CD14-positive monocyte (primary cell): ENCODE results near the gene GSK3A. TPM values are rescaled to one million over a fixed set of nuclear protein-coding genes. Genes with fewer than 3 reads are reported as not detected.

Source experiments
- DNase-seq, 3 donors: peaks; one replicate each; pipeline ENCODE4 v3.0.0-alpha.2; 2011 to 2022
- H2AFZ ChIP-seq: 2 replicates; pipeline ENCODE4 v1.6.0; 2012; ENCODE audit warnings: mild to moderate bottlenecking, low read depth, low read length, inconsistent platforms; ENCODE audit not compliant: insufficient read depth, poor library complexity, severe bottlenecking
- H3K27ac ChIP-seq, 2 donors: 1 replicate in 1 of 2; 2 replicates in 1 of 2; pipeline ENCODE4 v1.5.1; 2012 to 2013; ENCODE audit warnings: low read length in 2 of 2, control low read depth in 1 of 2, inconsistent platforms in 1 of 2, low read depth in 1 of 2, mild to moderate bottlenecking in 1 of 2
- H3K27me3 ChIP-seq, 2 donors: one replicate each; pipeline versions ENCODE4 v1.6.0 to v1.6.1; 2011 to 2013; ENCODE audit warnings: low read length in 2 of 2; ENCODE audit not compliant: control insufficient read depth in 2 of 2, insufficient read depth in 2 of 2
- H3K36me3 ChIP-seq, 2 donors: replicated peaks in 1 of 2; 1 replicate in 1 of 2; 2 replicates in 1 of 2; pipeline versions ENCODE4 v1.5.1 to v1.6.1; 2012 to 2013; ENCODE audit warnings: low read length in 2 of 2, control low read depth in 1 of 2, inconsistent platforms in 1 of 2, mild to moderate bottlenecking in 1 of 2; ENCODE audit not compliant: insufficient read depth in 2 of 2, control insufficient read depth in 1 of 2
- H3K4me1 ChIP-seq, 2 donors: 1 replicate in 1 of 2; 2 replicates in 1 of 2; pipeline versions ENCODE4 v1.5.1 to v1.6.1; 2012 to 2013; ENCODE audit warnings: low read length in 2 of 2, control low read depth in 1 of 2, inconsistent platforms in 1 of 2, mild to moderate bottlenecking in 1 of 2, moderate library complexity in 1 of 2; ENCODE audit not compliant: insufficient read depth in 2 of 2, control insufficient read depth in 1 of 2
- H3K4me2 ChIP-seq: replicated peaks from 2 replicates; pipeline ENCODE3; 2012; ENCODE audit warnings: low read length, moderate library complexity, mild to moderate bottlenecking; ENCODE audit not compliant: poor library complexity, severe bottlenecking; ENCODE audit errors: extremely low read depth
- H3K4me3 ChIP-seq, 3 experiments: fragments of 200-600 bp in 1 of 3; sonication (generic) in 1 of 3; replicated peaks in 1 of 3; 1 replicate in 2 of 3; 2 replicates in 1 of 3; pipeline ENCODE4 v1.5.1; 2011 to 2013; ENCODE audit warnings: low read length in 3 of 3, mild to moderate bottlenecking in 3 of 3, control low read depth in 2 of 3, low read depth in 2 of 3, inconsistent platforms in 1 of 3, moderate library complexity in 1 of 3
- H3K79me2 ChIP-seq: 2 replicates; pipeline ENCODE4 v1.6.0; 2012; ENCODE audit warnings: mild to moderate bottlenecking, control low read depth, inconsistent platforms, low read length, moderate library complexity; ENCODE audit not compliant: insufficient read depth
- H3K9ac ChIP-seq: 2 replicates; pipeline ENCODE4 v1.6.0; 2017; ENCODE audit warnings: low read length, mild to moderate bottlenecking; ENCODE audit not compliant: insufficient read depth, poor library complexity, severe bottlenecking
- H3K9me3 ChIP-seq, 2 donors: replicated peaks in 1 of 2; 1 replicate in 1 of 2; 2 replicates in 1 of 2; pipeline versions ENCODE4 v1.5.1 to v1.6.1; 2012 to 2013; ENCODE audit warnings: low read length in 2 of 2, control low read depth in 1 of 2; ENCODE audit not compliant: control insufficient read depth in 1 of 2, insufficient read depth in 1 of 2
- H4K20me1 ChIP-seq: 2 replicates; pipeline ENCODE4 v1.6.0; 2012; ENCODE audit warnings: mild to moderate bottlenecking, low read length, control low read depth, moderate library complexity; ENCODE audit not compliant: insufficient read depth
- H3K27ac Mint-ChIP-seq, 7 donors: one replicate each; pipeline ENCODE4 v1.8.0; 2020; ENCODE audit warnings: mild to moderate bottlenecking in 7 of 7, mixed read lengths in 7 of 7, moderate library complexity in 6 of 7, inconsistent platforms in 2 of 7
- H3K27me3 Mint-ChIP-seq, 3 donors: one replicate each; pipeline ENCODE4 v1.8.0; 2021 to 2022; ENCODE audit warnings: low read depth in 3 of 3, mild to moderate bottlenecking in 3 of 3, mixed read lengths in 3 of 3, moderate library complexity in 3 of 3, inconsistent platforms in 1 of 3
- H3K36me3 Mint-ChIP-seq, 2 donors: one replicate each; pipeline ENCODE4 v1.8.0; 2020; ENCODE audit warnings: mixed read lengths in 2 of 2, inconsistent platforms in 1 of 2, mild to moderate bottlenecking in 1 of 2
- H3K4me1 Mint-ChIP-seq: one replicate; pipeline ENCODE4 v1.8.0; 2020; ENCODE audit warnings: mild to moderate bottlenecking, mixed read lengths
- H3K4me3 Mint-ChIP-seq, 2 donors: one replicate each; pipeline ENCODE4 v1.8.0; 2020; ENCODE audit warnings: mild to moderate bottlenecking in 2 of 2, mixed read lengths in 2 of 2, moderate library complexity in 1 of 2
- H3K9me3 Mint-ChIP-seq, 7 donors: one replicate each; pipeline ENCODE4 v1.8.0; 2020 to 2022; ENCODE audit warnings: mixed read lengths in 7 of 7, mild to moderate bottlenecking in 6 of 7, moderate library complexity in 6 of 7, inconsistent platforms in 2 of 7
- CTCF ChIP-seq: fragments of 200-600 bp; IDR thresholded peaks from one replicate; pipeline ENCODE4 v1.8.0; 2022; ENCODE audit warnings: antibody characterized with exemption, mild to moderate bottlenecking
- WGBS: methylation state at CpG from one replicate; pipeline ENCODE4 v1.1.5; 2013; ENCODE audit warnings: missing lambda C conversion rate; ENCODE audit not compliant: insufficient coverage; 5-methylcytosine and 5-hydroxymethylcytosine counted together
- intact Hi-C, 2 donors: fragments of 100-400 bp; cut with micrococcal nuclease; formaldehyde crosslinking; loops; one replicate each; pipeline versions ENCODE4 v1.15.0 to v1.15.1; 2023
- polyA plus RNA-seq, 3 donors: library from polyadenylated mRNA; depleted of rRNA in 1 of 3; unstranded in 2 of 3; stranded (reverse) in 1 of 3; fragments of 300-500 nt in 2 of 3; fragments of >200 nt in 1 of 3; fragmentation: Illumina TruSeq in 2 of 3; gene quantifications; 1 replicate in 2 of 3; 2 replicates in 1 of 3; pipeline ENCODE4 v1.2.3, GENCODE V29; 2012 to 2021

The GSK3A gene
- polyA plus RNA-seq, 3 donors = 12.3 to 47.2 (median 14.9) TPM

DNA sequence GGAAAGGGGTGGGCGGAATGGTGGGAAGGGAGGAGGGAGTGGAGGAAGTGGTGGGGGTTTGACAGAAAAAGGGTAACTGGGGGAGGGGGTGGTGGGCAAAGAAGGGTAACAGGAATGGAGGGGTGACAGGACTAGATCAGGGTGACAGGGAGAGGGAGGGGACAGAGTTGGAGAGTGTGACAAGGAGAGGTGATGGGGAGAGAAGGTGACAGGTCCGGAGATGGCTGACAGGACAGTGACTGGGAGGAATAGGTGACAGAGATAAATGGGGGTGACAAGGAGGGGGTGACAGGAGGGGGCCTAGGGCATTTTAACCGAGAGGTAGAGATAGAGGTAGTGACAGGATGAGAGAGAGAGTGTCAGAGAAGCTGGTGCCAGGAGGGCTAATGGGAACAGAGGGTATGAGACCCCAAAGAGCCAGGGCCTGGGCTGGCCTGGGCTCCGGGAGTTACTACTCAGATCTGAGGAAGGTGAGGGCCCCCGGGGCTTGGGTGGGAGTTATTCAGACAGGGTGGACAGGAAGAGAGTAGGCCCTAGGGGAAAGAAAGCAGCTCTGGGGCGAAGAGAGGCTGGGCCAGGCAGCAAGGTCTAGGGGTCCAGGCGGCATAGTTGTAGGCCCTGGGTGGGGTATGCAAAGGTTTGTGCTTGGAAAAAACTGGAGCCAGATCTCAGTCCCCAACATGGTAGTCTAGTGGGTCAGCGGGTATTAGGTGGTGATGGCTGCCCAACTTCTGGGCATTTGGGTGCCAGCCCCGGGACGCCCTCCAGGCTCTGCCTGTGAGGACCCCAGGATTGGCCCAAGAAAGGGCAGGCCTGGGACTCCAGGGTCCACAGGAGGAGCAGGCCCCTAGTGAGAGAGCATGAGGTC, 27.3 kb upstream of the GSK3A start:
- Histone ChIP-seq H2AFZ (no peak overlapping the region), H3K4me1 (peaks cover 30 to 35% of the 10 kb centered on the region in 2 donors), H3K9me3 (no peaks in the 10 kb centered on the region), H3K4me3 (peak overlapping the region; percentile 65 to 88 (median 73)), H3K36me3 (peaks cover 28 to 30% of the 10 kb centered on the region in 2 donors), H4K20me1 (peaks cover 18% of the 10 kb centered on the region), H3K27ac (peak overlapping the region; percentile 90 to 95), H3K79me2 (peaks cover 52% of the 10 kb centered on the region), H3K27me3 (no peaks in the 10 kb centered on the region), H3K4me2 (peak overlapping the region; percentile 80), H3K9ac (peak overlapping the region; percentile 78)
- H3K27ac Mint-ChIP-seq = peak overlapping the region in 4 of 7 donors; percentile 98 to 99 (median 99)
- peaks cover 32% of the 10 kb centered on the region for H3K4me1 Mint-ChIP-seq
- H3K27me3 Mint-ChIP-seq = peaks cover 0 to 1% (median 0%) of the 10 kb centered on the region in 3 donors
- H3K9me3 Mint-ChIP-seq = peaks cover 0 to 2% (median 0%) of the 10 kb centered on the region in 7 donors
- no peak for TF ChIP-seq CTCF
- intact Hi-C loops = loop anchor here (2.0 kb wide), 2 partner anchors 13 to 15 kb away; partner anchors contain the start of gene ERF (in 2 of the 2)
- H3K4me3 Mint-ChIP-seq = peak overlapping the region; percentile 84 to 95
- WGBS = 36% methylated on average over 10 of the region's 10 CpGs
- H3K36me3 Mint-ChIP-seq = peaks cover 21 to 32% of the 10 kb centered on the region in 2 donors
- no peak for DNase-seq

DNA sequence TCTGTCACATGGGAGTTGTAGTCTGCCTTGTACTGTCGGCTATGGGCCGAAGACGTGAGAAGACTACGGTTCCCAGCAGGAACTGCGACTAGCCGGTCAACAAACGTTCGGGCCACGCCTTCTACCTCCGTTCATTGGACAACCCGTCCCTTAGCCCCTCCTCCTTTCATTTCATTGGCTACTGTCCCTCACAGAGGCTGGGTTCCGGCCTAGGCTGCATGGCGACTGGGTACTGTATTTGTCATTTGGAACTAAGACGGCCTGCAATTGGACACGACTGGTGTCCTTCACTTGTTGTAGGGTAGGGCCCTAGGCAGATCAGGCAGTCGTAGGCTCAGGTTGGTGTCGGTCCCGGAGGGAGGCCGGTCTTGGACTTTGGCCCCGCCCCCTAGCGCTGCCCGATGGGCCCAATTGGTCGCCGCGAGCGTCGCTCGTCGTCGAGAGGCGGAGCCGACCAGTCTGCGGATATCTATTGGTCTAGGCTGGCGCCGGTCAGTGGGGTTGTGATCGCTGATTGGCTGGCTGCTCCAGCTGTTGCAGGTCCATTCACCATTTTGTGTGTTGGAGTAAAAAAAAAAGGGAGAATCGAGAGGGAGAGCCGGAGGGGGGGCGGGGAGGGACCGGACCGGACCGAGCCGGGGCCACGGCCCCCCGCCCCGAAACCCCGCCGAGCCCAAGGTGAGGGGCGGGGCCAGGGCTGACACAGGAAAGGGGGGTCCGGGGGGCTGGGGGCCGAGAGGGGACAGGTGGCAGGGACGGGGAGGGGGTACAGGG, 26.5 kb upstream of the GSK3A start, which contains the start of gene CIC:
Gene CIC (plus strand): TSS at position 549 of the 774 bp plus-strand sequence. CDS start 2,532 bp downstream, outside the sequence.
- peak within 1 kb of the TSS; percentile 83 for H2AFZ ChIP-seq

More for the DNA sequence above, 26.5 kb upstream of the GSK3A start, which contains the start of gene CIC:
- peaks cover 44% of the 10 kb centered on the region for H3K79me2 ChIP-seq
- H3K9ac ChIP-seq = peak within 1 kb of the TSS; percentile 89
- H3K4me2 ChIP-seq = peak within 1 kb of the TSS; percentile 92
- H3K27me3 ChIP-seq = no peaks in the 10 kb centered on the region
- intact Hi-C loops = loop anchor here (1.0 to 2.0 kb wide), 3 partner anchors 14 to 27 kb away; partner anchors contain the start of genes ERF (in 2 of the 2) and GSK3A (in 1 of the 2)
- H3K27me3 Mint-ChIP-seq = peaks cover 0 to 1% (median 1%) of the 10 kb centered on the region in 3 donors
- under 1% methylated on average over 35 of the region's 52 CpGs for WGBS
- peaks cover 30 to 35% of the 10 kb centered on the region in 2 donors for H3K4me1 ChIP-seq
- peak; percentile 100 for DNase-seq
- peaks cover 10% of the 10 kb centered on the region for H4K20me1 ChIP-seq
- H3K9me3 Mint-ChIP-seq = peaks cover 0 to 2% (median 0%) of the 10 kb centered on the region in 7 donors
- H3K36me3 ChIP-seq = peaks cover 21 to 22% of the 10 kb centered on the region in 2 donors
- peak within 1 kb of the TSS in 4 of 7 donors; percentile 98 to 99 (median 99) for H3K27ac Mint-ChIP-seq
- peak within 1 kb of the TSS; percentile 84 to 95 for H3K4me3 Mint-ChIP-seq
- H3K9me3 ChIP-seq = no peaks in the 10 kb centered on the region
- H3K4me1 Mint-ChIP-seq = peaks cover 29% of the 10 kb centered on the region
- H3K27ac ChIP-seq = peak within 1 kb of the TSS; percentile 90 to 99
- no peak for TF ChIP-seq CTCF
- H3K4me3 ChIP-seq = peak within 1 kb of the TSS; percentile 73 to 88 (median 76)
- peaks cover 15 to 24% of the 10 kb centered on the region in 2 donors for H3K36me3 Mint-ChIP-seq
